Endothelial cell of umbilical vein (primary cell): ENCODE measurements around the gene ACO2. TPM values are rescaled to one million over a fixed set of nuclear protein-coding genes. Genes with fewer than 3 reads are reported as not detected.

Experiments
- BruUV-seq: library from RNA; stranded (reverse); fragments of 400-500 nt; replicated peaks from 2 replicates; lab custom pipeline; 2021; lab: Mats Ljungman, UMichigan
- CTCF ChIA-PET: fragments of 300-600, 350-600 bp; sonication (Branson Sonifier 250); formaldehyde crosslinking; loops from one replicate; lab custom pipeline; 2021; ENCODE audit warnings: antibody characterized with exemption, inconsistent platforms; lab: Charles Lee
- POLR2A ChIA-PET: fragments of 300-600, 350-600 bp; sonication (Branson Sonifier 250); formaldehyde crosslinking; loops from one replicate; lab custom pipeline; 2021; ENCODE audit warnings: antibody characterized with exemption, inconsistent platforms; lab: Charles Lee
- DNase-seq: peaks from one replicate; pipeline ENCODE4 v3.0.0-alpha.2; 2011; ENCODE audit warnings: low read depth, low spot score
- FAIRE-seq: peaks from 2 replicates; lab custom pipeline; 2011; peaks lifted over from hg19 to GRCh38; lab: Jason Lieb, UNC
- H2AFZ ChIP-seq: 2 replicates; pipeline ENCODE4 v1.6.0; 2012; ENCODE audit warnings: low read depth, low read length, control low read depth, inconsistent platforms
- H3K27ac ChIP-seq: 2 replicates; pipeline ENCODE4 v1.5.1; 2011; ENCODE audit warnings: low read depth, mild to moderate bottlenecking, control low read depth, low read length, moderate library complexity; ENCODE audit not compliant: insufficient read depth
- H3K27me3 ChIP-seq, 2 experiments: 2 replicates each; pipeline versions ENCODE4 v1.6.0 to v1.6.1; 2011; ENCODE audit warnings: low read length in 2 of 2, mixed read lengths in 1 of 2; ENCODE audit not compliant: control insufficient read depth in 2 of 2, insufficient read depth in 2 of 2
- H3K36me3 ChIP-seq, 2 experiments: 2 replicates in 1 of 2; 3 replicates in 1 of 2; pipeline ENCODE4 v1.5.1; 2011; ENCODE audit warnings: low read length in 2 of 2, mild to moderate bottlenecking in 1 of 2, moderate library complexity in 1 of 2; ENCODE audit not compliant: control insufficient read depth in 2 of 2, insufficient read depth in 2 of 2; ENCODE audit errors: extremely low read depth in 1 of 2
- H3K4me1 ChIP-seq: 3 replicates; pipeline ENCODE4 v1.5.1; 2011; ENCODE audit warnings: mild to moderate bottlenecking, low read length; ENCODE audit not compliant: control insufficient read depth, insufficient read depth; ENCODE audit errors: extremely low read depth
- H3K4me2 ChIP-seq: 2 replicates; pipeline ENCODE4 v1.6.1; 2011; ENCODE audit warnings: low read length, control low read depth, mixed read lengths; ENCODE audit not compliant: insufficient read depth
- H3K4me3 ChIP-seq, 3 experiments: fragments of 200-600 bp in 1 of 3; sonication (generic), shearing (Covaris generic) in 1 of 3; replicated peaks in 1 of 3; 2 replicates each; pipeline ENCODE4 v1.5.1; 2011 to 2016; ENCODE audit warnings: control low read depth in 3 of 3, low read length in 3 of 3, mild to moderate bottlenecking in 2 of 3, inconsistent platforms in 1 of 3, low read depth in 1 of 3, moderate library complexity in 1 of 3; ENCODE audit not compliant: insufficient read depth in 1 of 3
- H3K79me2 ChIP-seq: 2 replicates; pipeline ENCODE4 v1.6.0; 2012; ENCODE audit warnings: low read length, inconsistent platforms; ENCODE audit not compliant: control insufficient read depth, insufficient read depth
- H3K9ac ChIP-seq: replicated peaks from 2 replicates; pipeline ENCODE3; 2011; ENCODE audit warnings: low read length, control low read depth; ENCODE audit not compliant: insufficient read depth; ENCODE audit errors: extremely low read depth
- H3K9me1 ChIP-seq: replicated peaks from 3 replicates; pipeline ENCODE4 v1.6.0; 2011; ENCODE audit warnings: mild to moderate bottlenecking, low read length; ENCODE audit not compliant: control insufficient read depth, insufficient read depth; ENCODE audit errors: extremely low read depth
- H3K9me3 ChIP-seq: replicated peaks from 2 replicates; pipeline ENCODE4 v1.5.1; 2012; ENCODE audit warnings: low read length, inconsistent platforms; ENCODE audit not compliant: control insufficient read depth, insufficient read depth
- H4K20me1 ChIP-seq: replicated peaks from 2 replicates; pipeline ENCODE3; 2011; ENCODE audit warnings: mild to moderate bottlenecking, low read length; ENCODE audit not compliant: control insufficient read depth, insufficient read depth; ENCODE audit errors: extremely low read depth
- CTCF ChIP-seq, 2 donors: IDR thresholded peaks; 1 replicate in 1 of 2; 2 replicates in 1 of 2; pipeline ENCODE4 v1.5.1; 2011; ENCODE audit warnings: low read length in 2 of 2, mild to moderate bottlenecking in 2 of 2, moderate library complexity in 2 of 2, control low read depth in 1 of 2, inconsistent platforms in 1 of 2, low read depth in 1 of 2; ENCODE audit not compliant: insufficient read depth in 1 of 2; ENCODE audit errors: extremely low read depth in 1 of 2
- EZH2 ChIP-seq: IDR thresholded peaks from 2 replicates; pipeline ENCODE4 v1.6.1; 2012; ENCODE audit warnings: borderline replicate concordance, low read depth, mild to moderate bottlenecking, moderate library complexity, low read length, inconsistent platforms; ENCODE audit not compliant: severe bottlenecking
- FOS ChIP-seq: IDR thresholded peaks from 2 replicates; pipeline ENCODE4 v1.6.1; 2011; ENCODE audit warnings: mild to moderate bottlenecking, low read length, moderate library complexity, borderline replicate concordance; ENCODE audit not compliant: insufficient read depth
- GATA2 ChIP-seq: IDR thresholded peaks from 2 replicates; pipeline ENCODE4 v1.7.0; 2011; ENCODE audit warnings: low read depth, mild to moderate bottlenecking, moderate library complexity, mixed read lengths, low read length; ENCODE audit not compliant: insufficient read length, insufficient read depth
- JUN ChIP-seq: IDR thresholded peaks from 2 replicates; pipeline ENCODE4 v1.6.1; 2011; ENCODE audit warnings: borderline replicate concordance, low read depth; ENCODE audit not compliant: insufficient read length, insufficient read depth
- MAX ChIP-seq: IDR thresholded peaks from 2 replicates; pipeline ENCODE4 v1.6.1; 2011; ENCODE audit not compliant: insufficient read depth, insufficient read length
- MYC ChIP-seq: IDR thresholded peaks from one replicate; pipeline ENCODE4 v1.6.1; 2011; ENCODE audit warnings: mild to moderate bottlenecking, low read depth, low read length
- POLR2A ChIP-seq: IDR thresholded peaks from 2 replicates; pipeline ENCODE4 v1.6.1; 2012; ENCODE audit warnings: low read depth, mild to moderate bottlenecking, control low read depth, low read length
- POLR2AphosphoS5 ChIP-seq: IDR thresholded peaks from 2 replicates; pipeline ENCODE4 v1.6.1; 2012; ENCODE audit warnings: low read depth, mild to moderate bottlenecking, control low read depth, low read length, moderate library complexity; ENCODE audit not compliant: insufficient read depth
- dilution Hi-C: fragments of 300-500 bp; cut with MboI; formaldehyde crosslinking; loops from one replicate; pipeline ENCODE4 v1.15.0; 2019; ENCODE audit warnings: low sequenced_read_pairs; ENCODE audit not compliant: extremely low pct_ligation_motif_present
- intact Hi-C: fragments of 100-400 bp; cut with micrococcal nuclease; formaldehyde crosslinking; loops from one replicate; pipeline ENCODE4 v1.10.0; 2022
- polyA plus RNA-seq, 4 experiments: library from polyadenylated mRNA; depleted of rRNA in 3 of 4; stranded (reverse) in 3 of 4; unstranded in 1 of 4; fragments of >200 nt; gene quantifications; 2 replicates each; pipeline versions ENCODE4 v1.2.1 to v1.2.3, GENCODE V29; 2011 to 2012; ENCODE audit warnings: missing spikeins in 1 of 4
- total RNA-seq: library from RNA; stranded (reverse); gene quantifications from 2 replicates; pipeline ENCODE4 v1.2.3, GENCODE V29; 2021

ACO2 gene
- total and polyA plus RNA-seq, 2 donors (not counting 3 experiments of a cell fraction or from before 2014, with no cell fraction given) = 63.8 to 79.7 TPM

- peaks cover 67% of the 10 kb centered on the region for H3K79me2 ChIP-seq
- no peaks in the 10 kb centered on the region for H3K9me3 ChIP-seq
- FAIRE-seq = no peak
- no TSS peak for BruUV-seq
- dilution Hi-C loops (no loop called here), intact Hi-C loops (no loop called here)
- no peaks in the 10 kb centered on the region for H3K36me3 ChIP-seq
- H2AFZ ChIP-seq = no peak overlapping the region
- no peak overlapping the region for H3K9ac ChIP-seq
- H3K4me3 ChIP-seq = no peak overlapping the region
- no peak overlapping the region for H3K27ac ChIP-seq
- TF ChIP-seq MYC (no peak), MAX (no peak), POLR2AphosphoS5 (no peak), EZH2 (no peak), FOS (no peak), CTCF (IDR thresholded peaks at IDR 0.05; ENCODE audit: extremely low read depth in 1 of 2, insufficient read depth in 1 of 2, low read depth in 1 of 2, low read length in 2 of 2) (no peak), GATA2 (no peak), JUN (no peak), POLR2A (no peak)
- no peaks in the 10 kb centered on the region for H3K27me3 ChIP-seq
- no peaks in the 10 kb centered on the region for H3K4me1 ChIP-seq
- H4K20me1 ChIP-seq = no peaks in the 10 kb centered on the region
- CTCF ChIA-PET = interaction anchor here (0.7 to 1.5 kb wide), 6 partner anchors 10 to 75 kb away, joined by 3 to 7 read pairs (median 3); partner anchors contain the start of genes ACO2 and PHF5A
- no peak for DNase-seq
- H3K4me2 ChIP-seq = no peak overlapping the region
- POLR2A ChIA-PET = interaction anchor here (1.3 kb wide), 1 partner anchor 10 kb away, joined by 3 read pairs; the partner anchor contains the start of genes ACO2 and PHF5A
- no peaks in the 10 kb centered on the region for H3K9me1 ChIP-seq
Measured at GRCh38 chr22:41478891-41479521, 10.1 kb downstream of the ACO2 start.
